ENCODE results near the gene NME5.
A peak's percentile ranks its signal among the peaks of the same experiment; 100 is the strongest.
"Not testable (repeated sequence)": the region's sequence is repeated elsewhere in the genome, so short reads cannot be mapped to it uniquely, and the experiment has no call there.

Gene NME5

DNA sequence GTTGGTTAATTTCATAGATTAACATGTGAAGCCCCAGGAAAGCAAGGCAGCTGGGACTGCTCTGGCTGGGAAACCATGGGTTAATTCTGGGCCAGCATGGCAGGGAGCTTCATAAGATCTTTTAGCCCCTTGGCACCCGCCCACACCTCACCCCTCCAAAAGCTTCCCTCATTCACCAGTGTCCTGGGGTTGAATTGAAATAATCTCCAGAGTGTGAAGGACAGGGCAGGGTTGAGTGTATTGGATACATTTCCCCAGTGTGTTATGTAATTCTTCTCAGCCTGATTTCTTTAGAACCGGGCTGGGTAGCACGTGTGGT, 36.0 kb downstream of the NME5 start:
- no peaks in the 10 kb centered on the region for H3K36me3 Mint-ChIP-seq
- H3K4me3 Mint-ChIP-seq, result no peak overlapping the region
- H3K27me3 Mint-ChIP-seq, result no peaks in the 10 kb centered on the region
- H3K9me3 Mint-ChIP-seq, result no peaks in the 10 kb centered on the region
- H3K4me1 Mint-ChIP-seq, result no peaks in the 10 kb centered on the region
- no peak overlapping the region for H3K27ac Mint-ChIP-seq

- no peak overlapping the region for H3K27ac Mint-ChIP-seq
- no peaks in the 10 kb centered on the region for H3K36me3 Mint-ChIP-seq
- no peaks in the 10 kb centered on the region for H3K9me3 Mint-ChIP-seq
- no peak overlapping the region for H3K4me3 Mint-ChIP-seq
- H3K27me3 Mint-ChIP-seq, result no peaks in the 10 kb centered on the region
- H3K4me1 Mint-ChIP-seq, result no peaks in the 10 kb centered on the region
Observed at GRCh38 chr5:138102454-138103318, 36.5 kb downstream of the NME5 start.

DNA sequence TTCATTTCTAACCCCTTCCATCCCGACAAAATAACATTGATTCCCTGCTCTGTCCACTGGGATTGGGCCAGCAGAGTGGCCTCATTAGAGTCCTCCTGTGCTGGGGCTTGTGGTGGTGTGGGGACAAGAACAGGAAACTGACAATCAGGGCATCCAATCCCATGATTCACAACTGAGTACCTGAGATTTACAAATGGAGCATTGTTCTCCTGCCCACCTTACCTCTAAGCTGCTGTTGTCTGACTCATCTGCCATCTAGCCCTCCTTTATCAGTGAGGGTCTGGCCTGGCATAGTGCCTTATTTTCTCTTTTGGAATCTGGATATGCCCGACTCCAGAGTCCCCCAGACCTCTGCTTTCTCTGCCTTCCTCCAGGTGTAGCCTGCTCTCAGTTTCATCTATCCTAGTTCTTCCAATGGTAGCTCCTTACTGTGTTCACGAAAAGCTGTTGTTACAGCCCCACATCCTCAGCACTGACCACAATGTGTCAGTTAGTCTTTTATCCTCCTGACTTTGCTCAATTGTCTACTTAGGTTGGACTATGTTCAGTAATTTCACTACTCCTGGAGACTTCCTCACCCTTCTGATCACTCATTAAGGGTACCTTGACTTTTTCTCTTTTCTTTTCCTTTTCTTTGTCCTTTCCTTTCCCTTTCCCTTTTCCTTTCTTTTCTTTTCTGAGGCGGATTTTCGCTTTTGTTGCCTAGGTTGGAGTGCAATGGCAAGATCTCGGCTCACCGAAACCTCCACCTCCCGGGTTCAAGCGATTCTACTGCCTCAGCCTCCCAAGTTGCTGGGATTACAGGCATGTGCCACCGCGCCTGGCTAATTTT, 42.0 kb downstream of the NME5 start:
- no peaks in the 10 kb centered on the region for H3K9me3 Mint-ChIP-seq
- H3K4me3 Mint-ChIP-seq, result no peak overlapping the region
- H3K4me1 Mint-ChIP-seq, result peaks cover 50% of the 10 kb centered on the region
- no peaks in the 10 kb centered on the region for H3K36me3 Mint-ChIP-seq
- no peak overlapping the region for H3K27ac Mint-ChIP-seq
- H3K27me3 Mint-ChIP-seq, result no peaks in the 10 kb centered on the region

DNA sequence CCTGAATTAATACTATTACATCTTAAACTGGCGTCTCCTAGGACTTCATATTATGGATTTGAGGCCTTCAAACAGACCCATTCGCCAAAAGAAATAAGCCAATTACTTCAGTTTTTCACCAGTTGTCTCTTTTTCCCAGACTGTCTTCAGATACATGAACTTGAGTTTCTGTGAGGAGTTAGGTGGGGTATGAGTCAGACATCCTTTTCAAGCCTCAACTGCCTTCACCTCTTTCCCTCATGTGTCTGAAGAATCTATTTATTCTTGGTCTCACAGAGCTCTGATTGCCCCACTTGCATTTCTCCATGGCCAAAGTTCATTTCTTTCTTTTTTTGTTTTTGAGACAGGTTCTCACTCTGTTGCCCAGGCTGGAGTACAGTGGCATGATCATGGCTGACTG, 42.9 kb downstream of the NME5 start:
- Mint-ChIP-seq H3K4me1 (peaks cover 54% of the 10 kb centered on the region), H3K9me3 (no peaks in the 10 kb centered on the region), H3K36me3 (no peaks in the 10 kb centered on the region), H3K27me3 (no peaks in the 10 kb centered on the region), H3K27ac (peak overlapping the region; percentile 83), H3K4me3 (no peak overlapping the region)

GRCh38 chr5:138095100-138095907, 43.9 kb downstream of the NME5 start:
- Mint-ChIP-seq H3K27me3 (no peaks in the 10 kb centered on the region), H3K4me1 (peaks cover 54% of the 10 kb centered on the region), H3K36me3 (no peaks in the 10 kb centered on the region), H3K27ac (peak overlapping the region; percentile 37), H3K4me3 (no peak overlapping the region), H3K9me3 (no peaks in the 10 kb centered on the region)

DNA sequence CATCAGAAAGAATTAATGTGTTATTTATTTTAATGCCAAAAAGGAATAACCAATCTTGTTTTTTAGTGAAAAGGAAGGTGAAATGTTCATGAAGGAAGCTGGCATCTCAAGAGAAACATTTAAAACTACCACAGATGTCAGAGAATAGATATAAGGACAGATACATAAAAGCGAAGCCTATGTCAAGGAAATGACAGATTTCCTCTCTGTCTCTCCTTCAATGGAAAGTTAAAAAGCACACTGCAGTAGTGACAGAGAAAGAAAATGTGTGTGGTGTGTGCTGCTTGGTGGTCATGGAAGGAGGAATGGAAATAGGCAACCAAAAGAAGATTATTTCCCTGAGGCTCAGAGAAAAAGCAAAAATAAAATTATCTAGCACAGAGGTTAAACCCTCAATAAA, 46.2 kb downstream of the NME5 start:
- Mint-ChIP-seq H3K9me3 (no peaks in the 10 kb centered on the region), H3K4me1 (peaks cover 54% of the 10 kb centered on the region), H3K36me3 (no peaks in the 10 kb centered on the region), H3K27me3 (no peaks in the 10 kb centered on the region), H3K27ac (peak overlapping the region; percentile 41), H3K4me3 (no peak overlapping the region)

DNA sequence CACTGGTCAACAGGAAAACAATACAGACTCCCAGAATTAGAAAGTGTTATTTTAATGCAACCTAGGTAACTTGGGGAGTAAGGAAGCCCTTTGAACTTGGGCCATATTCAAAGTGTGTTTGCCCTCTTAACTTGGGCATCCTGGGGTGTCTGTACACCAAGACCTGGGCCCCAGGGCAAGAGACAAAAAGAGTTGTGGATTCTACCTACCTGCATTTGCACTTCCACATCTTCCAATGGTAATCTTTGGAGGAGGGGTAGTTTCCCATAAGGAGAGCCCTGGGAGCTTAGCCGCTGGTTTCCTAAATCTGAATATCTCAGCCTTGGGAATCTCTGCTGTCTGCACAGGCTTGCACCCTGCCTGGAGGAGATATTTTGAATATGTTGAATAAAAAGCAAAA, 46.9 kb downstream of the NME5 start:
- no peaks in the 10 kb centered on the region for H3K9me3 Mint-ChIP-seq
- H3K27ac Mint-ChIP-seq, result no peak overlapping the region
- H3K36me3 Mint-ChIP-seq, result no peaks in the 10 kb centered on the region
- peaks cover 52% of the 10 kb centered on the region for H3K4me1 Mint-ChIP-seq
- H3K4me3 Mint-ChIP-seq, result no peak overlapping the region
- no peaks in the 10 kb centered on the region for H3K27me3 Mint-ChIP-seq

- H3K27ac Mint-ChIP-seq, result no peak overlapping the region
- H3K9me3 Mint-ChIP-seq, result no peaks in the 10 kb centered on the region
- H3K36me3 Mint-ChIP-seq, result no peaks in the 10 kb centered on the region
- peaks cover 47% of the 10 kb centered on the region for H3K4me1 Mint-ChIP-seq
- no peaks in the 10 kb centered on the region for H3K27me3 Mint-ChIP-seq
- H3K4me3 Mint-ChIP-seq, result no peak overlapping the region
Observed at GRCh38 chr5:138091685-138092084, 47.5 kb downstream of the NME5 start.

- H3K36me3 Mint-ChIP-seq, result no peaks in the 10 kb centered on the region
- H3K4me3 Mint-ChIP-seq, result no peak within 1 kb of the TSS
- peaks cover 11% of the 10 kb centered on the region for H3K4me1 Mint-ChIP-seq
- H3K27ac Mint-ChIP-seq, result no peak within 1 kb of the TSS
- no peaks in the 10 kb centered on the region for H3K9me3 Mint-ChIP-seq
- no peaks in the 10 kb centered on the region for H3K27me3 Mint-ChIP-seq
Observed at GRCh38 chr5:138083702-138084101, 55.5 kb downstream of the NME5 start, which contains the start of gene WNT8A. Gene WNT8A, plus strand, starts transcription at chr5:138084033. Its CDS starts 95 bp downstream, at chr5:138084128.

GRCh38 chr5:138082033-138082432, 57.2 kb downstream of the NME5 start:
- Mint-ChIP-seq H3K4me1 (peaks cover 11% of the 10 kb centered on the region), H3K27me3 (no peaks in the 10 kb centered on the region), H3K27ac (no peak overlapping the region)

GRCh38 chr5:138078006-138078643, 61.1 kb downstream of the NME5 start:
- Mint-ChIP-seq H3K4me3 (no peak overlapping the region), H3K4me1 (peaks cover 11% of the 10 kb centered on the region), H3K27ac (no peak overlapping the region), H3K9me3 (no peaks in the 10 kb centered on the region), H3K36me3 (no peaks in the 10 kb centered on the region), H3K27me3 (no peaks in the 10 kb centered on the region)

More at GRCh38 chr5:138082033-138082432, 57.2 kb downstream of the NME5 start:
- H3K4me3 Mint-ChIP-seq, result no peak overlapping the region
- no peaks in the 10 kb centered on the region for H3K9me3 Mint-ChIP-seq
- H3K36me3 Mint-ChIP-seq, result no peaks in the 10 kb centered on the region

DNA sequence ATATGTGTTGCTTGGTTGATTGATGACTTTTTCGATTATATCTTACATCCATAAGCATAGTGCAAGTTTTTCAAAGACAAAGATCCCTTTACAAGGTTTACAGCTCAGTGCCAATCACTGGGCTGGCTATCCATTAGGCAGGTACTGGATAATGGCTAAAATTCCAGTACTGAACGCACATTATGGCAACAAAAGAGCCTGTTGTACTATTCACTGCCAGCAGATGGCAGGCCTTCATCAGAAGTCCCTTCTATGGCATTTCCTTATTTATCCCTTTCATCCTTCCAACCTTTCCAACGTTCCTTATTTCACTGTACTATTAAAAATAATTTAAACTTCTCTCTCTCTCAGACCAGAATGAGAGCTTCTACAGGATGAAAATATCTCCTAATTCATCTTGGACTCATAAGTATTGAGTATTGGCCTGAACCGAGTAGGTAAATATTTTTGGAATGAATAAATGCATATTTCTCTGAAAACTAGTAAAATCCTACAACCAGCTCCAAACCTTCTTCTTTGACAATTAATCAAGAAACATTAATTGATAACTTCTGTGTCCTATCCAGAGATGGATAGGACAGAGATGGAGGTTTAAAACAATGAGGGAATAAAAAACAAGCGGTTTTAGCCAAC, 62.0 kb downstream of the NME5 start:
- Mint-ChIP-seq H3K36me3 (no peaks in the 10 kb centered on the region), H3K27me3 (no peaks in the 10 kb centered on the region), H3K27ac (no peak overlapping the region), H3K9me3 (no peaks in the 10 kb centered on the region), H3K4me1 (peaks cover 11% of the 10 kb centered on the region), H3K4me3 (no peak overlapping the region)

- not testable (repeated sequence) for H3K9me3 Mint-ChIP-seq, H3K4me3 Mint-ChIP-seq, H3K27ac Mint-ChIP-seq, H3K27me3 Mint-ChIP-seq, H3K4me1 Mint-ChIP-seq, H3K36me3 Mint-ChIP-seq
Observed at GRCh38 chr5:138070026-138070425, 69.2 kb downstream of the NME5 start.

GRCh38 chr5:138068742-138069600, 70.3 kb downstream of the NME5 start:
- peaks cover 6% of the 10 kb centered on the region for H3K4me1 Mint-ChIP-seq
- no peaks in the 10 kb centered on the region for H3K36me3 Mint-ChIP-seq
- H3K4me3 Mint-ChIP-seq, result peak overlapping the region; percentile 42
- H3K9me3 Mint-ChIP-seq, result no peaks in the 10 kb centered on the region
- no peaks in the 10 kb centered on the region for H3K27me3 Mint-ChIP-seq
- H3K27ac Mint-ChIP-seq, result no peak overlapping the region
